C4-2B (cell line): ENCODE data around the gene TSFM.

Experiments used
- CTCF ChIP-seq: fragments of 450-650 bp; conservative IDR thresholded peaks from 2 replicates; pipeline ENCODE4 v1.5.1; 2017; ENCODE audit warnings: mild to moderate bottlenecking
- ZFX ChIP-seq: fragments of 450-650 bp; IDR thresholded peaks from 2 replicates; pipeline ENCODE4 v1.6.1; 2017

GRCh38 chr12:57753756-57754337, 28.7 kb upstream of the TSFM start:
- TF ChIP-seq CTCF (no peak), ZFX (no peak)
